GM12873 (cell line): ENCODE results near the gene TMEM91.

Source experiments
- TF ChIP-seq, protein P1 (sequence below): IDR thresholded peaks from 2 replicates; pipeline ENCODE4 v1.5.1; 2012; ENCODE audit warnings: low read depth, mild to moderate bottlenecking, moderate library complexity, low read length, control low read depth; ENCODE audit not compliant: insufficient read depth; ENCODE audit errors: missing control alignments

The TMEM91 gene

GRCh38 chr19:41411100-41411967 lies 35.0 kb downstream of the TMEM91 start:
- TF ChIP-seq, protein P1, sequence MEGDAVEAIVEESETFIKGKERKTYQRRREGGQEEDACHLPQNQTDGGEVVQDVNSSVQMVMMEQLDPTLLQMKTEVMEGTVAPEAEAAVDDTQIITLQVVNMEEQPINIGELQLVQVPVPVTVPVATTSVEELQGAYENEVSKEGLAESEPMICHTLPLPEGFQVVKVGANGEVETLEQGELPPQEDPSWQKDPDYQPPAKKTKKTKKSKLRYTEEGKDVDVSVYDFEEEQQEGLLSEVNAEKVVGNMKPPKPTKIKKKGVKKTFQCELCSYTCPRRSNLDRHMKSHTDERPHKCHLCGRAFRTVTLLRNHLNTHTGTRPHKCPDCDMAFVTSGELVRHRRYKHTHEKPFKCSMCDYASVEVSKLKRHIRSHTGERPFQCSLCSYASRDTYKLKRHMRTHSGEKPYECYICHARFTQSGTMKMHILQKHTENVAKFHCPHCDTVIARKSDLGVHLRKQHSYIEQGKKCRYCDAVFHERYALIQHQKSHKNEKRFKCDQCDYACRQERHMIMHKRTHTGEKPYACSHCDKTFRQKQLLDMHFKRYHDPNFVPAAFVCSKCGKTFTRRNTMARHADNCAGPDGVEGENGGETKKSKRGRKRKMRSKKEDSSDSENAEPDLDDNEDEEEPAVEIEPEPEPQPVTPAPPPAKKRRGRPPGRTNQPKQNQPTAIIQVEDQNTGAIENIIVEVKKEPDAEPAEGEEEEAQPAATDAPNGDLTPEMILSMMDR: no peak

- TF ChIP-seq, protein P1: no peak
Observed at GRCh38 chr19:41411968-41412265, 35.6 kb downstream of the TMEM91 start.

GRCh38 chr19:41412953-41413352 lies 36.6 kb downstream of the TMEM91 start:
- TF ChIP-seq, protein P1: no peak

GRCh38 chr19:41413947-41414346 lies 37.6 kb downstream of the TMEM91 start:
- TF ChIP-seq, protein P1: no peak

DNA sequence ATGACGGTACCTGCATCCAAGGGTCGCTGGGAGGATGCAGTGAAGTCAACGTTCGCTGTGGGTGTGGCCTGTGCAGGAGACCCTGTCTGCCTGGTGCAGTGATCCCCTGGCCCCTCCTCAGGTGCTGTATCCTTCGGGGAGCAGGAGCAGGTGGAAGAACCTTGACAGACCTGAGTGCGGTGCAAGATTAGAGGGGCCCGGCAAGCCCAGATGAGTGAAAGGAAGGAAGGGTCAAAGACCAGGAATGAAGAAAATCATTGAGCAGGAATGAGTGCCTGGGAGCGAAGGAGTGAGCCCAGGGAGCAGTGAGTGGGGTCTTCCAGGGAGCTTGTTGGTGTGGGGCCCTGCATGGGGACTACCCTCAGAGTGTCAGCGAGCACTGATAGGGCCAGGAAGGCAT lies 38.1 kb downstream of the TMEM91 start:
- TF ChIP-seq, protein P1: no peak

DNA sequence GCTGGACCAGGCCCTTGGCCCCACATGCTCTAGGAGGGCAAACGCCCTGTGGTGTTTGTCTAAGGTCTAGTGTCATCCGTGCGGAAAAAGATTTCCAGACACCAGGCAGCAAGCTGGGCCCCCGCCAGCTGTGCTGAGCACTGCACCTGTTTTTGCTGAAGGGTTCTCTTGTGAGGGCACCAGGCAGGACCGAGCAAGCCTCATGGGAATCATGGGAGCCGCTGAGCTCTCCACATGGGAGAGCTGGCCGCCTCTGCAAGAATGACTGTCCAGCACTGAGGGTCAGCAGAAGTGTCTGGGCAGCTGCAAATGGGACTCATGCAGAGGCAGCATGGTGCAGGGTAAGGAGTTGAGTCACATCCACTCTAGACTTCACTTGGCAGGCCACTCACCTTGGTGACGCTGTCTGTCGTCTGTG lies 38.8 kb downstream of the TMEM91 start:
- TF ChIP-seq, protein P1: no peak

DNA sequence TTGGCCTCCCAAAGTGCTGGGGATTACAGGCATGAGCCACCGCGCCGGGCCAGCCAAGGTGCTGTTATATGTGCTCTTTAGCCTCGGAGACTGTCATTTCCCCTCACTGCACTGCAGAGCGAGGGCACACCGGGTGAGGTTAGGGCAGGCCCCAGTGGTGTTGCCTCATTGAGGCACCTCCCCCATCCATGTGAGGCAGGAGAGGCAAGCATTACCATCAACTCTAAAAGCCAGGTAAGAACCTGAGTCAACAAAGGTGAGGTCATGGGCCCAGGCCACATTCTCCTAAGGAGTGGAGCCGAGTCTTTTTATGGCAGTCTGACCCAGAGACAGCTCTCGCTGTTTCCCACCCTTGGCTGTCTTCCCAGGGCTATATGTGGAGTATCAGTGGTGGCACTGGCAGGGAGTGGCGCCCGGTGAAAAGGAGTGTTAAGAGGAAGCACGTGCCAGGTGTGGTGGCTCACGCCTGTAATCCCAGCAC lies 39.9 kb downstream of the TMEM91 start:
- TF ChIP-seq, protein P1: no peak
